OCI-LY7 (cell line): ENCODE measurements around the gene NCKAP5L. TPM values are rescaled to one million over a fixed set of nuclear protein-coding genes. Genes with fewer than 3 reads are reported as not detected.
"Not testable (repeated sequence)": the region's sequence is repeated elsewhere in the genome, so short reads cannot be mapped to it uniquely, and the experiment has no call there.

Experiments
- BruUV-seq: library from RNA; stranded (reverse); fragments of 400-500 nt; replicated peaks from 2 replicates; lab custom pipeline; 2021; lab: Mats Ljungman, UMichigan
- CTCF ChIA-PET: fragments of 300-600 bp; sonication (Branson Sonifier 250); formaldehyde crosslinking; loops from one replicate; lab custom pipeline; 2022; ENCODE audit warnings: antibody characterized with exemption; ENCODE audit not compliant: unreplicated experiment; lab: Charles Lee
- POLR2A ChIA-PET: fragments of 300-600 bp; sonication (Branson Sonifier 250); formaldehyde crosslinking; loops from one replicate; lab custom pipeline; 2022; ENCODE audit warnings: antibody characterized with exemption; lab: Charles Lee
- DNase-seq: peaks from one replicate; pipeline ENCODE4 v3.0.0-alpha.2; 2015; ENCODE audit warnings: low spot score
- H2AFZ ChIP-seq: fragments of 200-600 bp; sonication (generic), shearing (Covaris generic); 2 replicates; pipeline ENCODE4 v1.6.1; 2014; ENCODE audit warnings: mild to moderate bottlenecking, antibody characterized with exemption, low read length, moderate library complexity
- H3K27ac ChIP-seq: fragments of 200-600 bp; sonication (generic); 2 replicates; pipeline ENCODE4 v1.5.1; 2014; ENCODE audit warnings: mixed run types, low read depth, mild to moderate bottlenecking, moderate library complexity, low read length, inconsistent platforms; ENCODE audit not compliant: poor library complexity, severe bottlenecking
- H3K36me3 ChIP-seq: fragments of 200-600 bp; sonication (generic); 2 replicates; pipeline ENCODE4 v1.6.1; 2014; ENCODE audit warnings: mild to moderate bottlenecking, antibody characterized with exemption, low read length, moderate library complexity, mixed read lengths; ENCODE audit not compliant: insufficient read depth
- H3K4me1 ChIP-seq: fragments of 200-600 bp; sonication (generic); 2 replicates; pipeline ENCODE4 v1.5.1; 2014; ENCODE audit warnings: mild to moderate bottlenecking, low read length; ENCODE audit not compliant: insufficient read depth, poor library complexity, severe bottlenecking
- H3K4me2 ChIP-seq: fragments of 200-600 bp; sonication (generic); 2 replicates; pipeline ENCODE4 v1.6.1; 2014; ENCODE audit warnings: mild to moderate bottlenecking, low read length
- H3K4me3 ChIP-seq: fragments of 200-600 bp; sonication (generic); 2 replicates; pipeline ENCODE4 v1.5.1; 2014; ENCODE audit warnings: mild to moderate bottlenecking, low read depth, low read length; ENCODE audit not compliant: poor library complexity, severe bottlenecking
- H3K79me2 ChIP-seq: fragments of 200-600 bp; sonication (generic); 2 replicates; pipeline ENCODE4 v1.6.1; 2016; ENCODE audit warnings: low read depth, mild to moderate bottlenecking, low read length, moderate library complexity, mixed read lengths; ENCODE audit not compliant: insufficient read depth
- H3K9me2 ChIP-seq: fragments of 200-600 bp; sonication (generic); 2 replicates; pipeline ENCODE4 v1.6.1; 2016; ENCODE audit warnings: mild to moderate bottlenecking, low read length, mixed read lengths; ENCODE audit not compliant: insufficient read depth
- H3K9me3 ChIP-seq: fragments of 200-600 bp; sonication (generic); 2 replicates; pipeline ENCODE4 v1.6.1; 2014; ENCODE audit warnings: mild to moderate bottlenecking, mixed run types, low read length, mixed read lengths
- H4K20me1 ChIP-seq: fragments of 200-600 bp; sonication (generic); 2 replicates; pipeline ENCODE4 v1.6.1; 2014; ENCODE audit warnings: mild to moderate bottlenecking, antibody characterized with exemption, low read length, moderate library complexity, mixed read lengths; ENCODE audit not compliant: insufficient read depth
- CTCF ChIP-seq: fragments of 200-600 bp; sonication (generic); conservative IDR thresholded peaks from 2 replicates; pipeline ENCODE4 v1.5.1; 2014; ENCODE audit warnings: mild to moderate bottlenecking, antibody characterized with exemption, low read length, moderate library complexity, mixed read lengths
- EZH2phosphoT487 ChIP-seq: fragments of 200-600 bp; sonication (generic); IDR thresholded peaks from 2 replicates; pipeline ENCODE4 v1.6.1; 2018; ENCODE audit warnings: low read depth, borderline replicate concordance, mild to moderate bottlenecking, mixed run types, antibody characterized with exemption, low read length, moderate library complexity, mixed read lengths
- intact Hi-C: fragments of 100-400 bp; cut with micrococcal nuclease; formaldehyde crosslinking; loops from one replicate; pipeline ENCODE4 v1.10.0; 2022; ENCODE audit not compliant: unreplicated experiment
- total RNA-seq, 2 experiments: library from RNA; depleted of rRNA in 1 of 2; stranded (reverse); fragments of >200 nt in 1 of 2; shearing (Covaris generic) in 1 of 2; gene quantifications; 2 replicates each; pipeline ENCODE4 v1.2.3, GENCODE V29; 2014 to 2022

The NCKAP5L gene
- total RNA-seq, 2 experiments from 2014 or later, result 4.6 to 12.2 TPM

- H2AFZ ChIP-seq, DNase-seq, H3K4me1 ChIP-seq, H3K9me3 ChIP-seq, H4K20me1 ChIP-seq, intact Hi-C loops, H3K79me2 ChIP-seq, CTCF ChIA-PET, BruUV-seq, H3K4me2 ChIP-seq, H3K27ac ChIP-seq, H3K4me3 ChIP-seq, H3K36me3 ChIP-seq, H3K9me2 ChIP-seq: not testable (repeated sequence)
- POLR2A ChIA-PET, result interaction anchor here (0.7 kb wide), 1 partner anchor 182 kb away, joined by 4 read pairs; no protein-coding TSS in a partner anchor
Measured at GRCh38 chr12:49855890-49856289, 27.7 kb upstream of the NCKAP5L start.

- POLR2A ChIA-PET, result no interaction called here
- H2AFZ ChIP-seq, result no peak overlapping the region
- no peak overlapping the region for H3K4me2 ChIP-seq
- no peak overlapping the region for H3K4me3 ChIP-seq
- H3K9me2 ChIP-seq, result no peaks in the 10 kb centered on the region
- no TSS peak for BruUV-seq
- DNase-seq, result no peak
- no peak overlapping the region for H3K27ac ChIP-seq
- intact Hi-C loops, result no loop called here
- no peaks in the 10 kb centered on the region for H3K9me3 ChIP-seq
- H3K4me1 ChIP-seq, result no peaks in the 10 kb centered on the region
- CTCF ChIA-PET, result no interaction called here
- H3K36me3 ChIP-seq, result no peaks in the 10 kb centered on the region
- no peaks in the 10 kb centered on the region for H4K20me1 ChIP-seq
- no peak for TF ChIP-seq EZH2phosphoT487
- no peak for TF ChIP-seq CTCF
- no peaks in the 10 kb centered on the region for H3K79me2 ChIP-seq
Measured at GRCh38 chr12:49854976-49855375, 26.8 kb upstream of the NCKAP5L start.

GRCh38 chr12:49853671-49854070 is 25.5 kb upstream of the NCKAP5L start:
- H2AFZ ChIP-seq, result no peak overlapping the region
- H3K79me2 ChIP-seq, result no peaks in the 10 kb centered on the region
- POLR2A ChIA-PET, result no interaction called here
- no TSS peak for BruUV-seq
- H3K9me3 ChIP-seq, result no peaks in the 10 kb centered on the region
- H3K4me1 ChIP-seq, result no peaks in the 10 kb centered on the region
- no peak overlapping the region for H3K27ac ChIP-seq
- no peaks in the 10 kb centered on the region for H4K20me1 ChIP-seq
- no peak overlapping the region for H3K4me2 ChIP-seq
- H3K9me2 ChIP-seq, result no peaks in the 10 kb centered on the region
- intact Hi-C loops, result no loop called here
- no peak for DNase-seq
- no peaks in the 10 kb centered on the region for H3K36me3 ChIP-seq
- no peak overlapping the region for H3K4me3 ChIP-seq
- CTCF ChIA-PET, result no interaction called here
- TF ChIP-seq CTCF (no peak), EZH2phosphoT487 (no peak)
